Stimulated activated CD4-positive, alpha-beta T cell treated with anti-CD3 and anti-CD28 coated beads, TNF-alpha, amount 100 ng/mL, for 24 hours (primary cell): ENCODE results near the gene PLCXD1.
"Not testable (repeated sequence)": the region's sequence is repeated elsewhere in the genome, so short reads cannot be mapped to it uniquely, and the experiment has no call there.

Experiments
- DNase-seq, 3 experiments: peaks; one replicate each; pipeline ENCODE4 v3.0.0-alpha.2; 2020; ENCODE audit warnings: low read depth in 3 of 3

The PLCXD1 gene

DNA sequence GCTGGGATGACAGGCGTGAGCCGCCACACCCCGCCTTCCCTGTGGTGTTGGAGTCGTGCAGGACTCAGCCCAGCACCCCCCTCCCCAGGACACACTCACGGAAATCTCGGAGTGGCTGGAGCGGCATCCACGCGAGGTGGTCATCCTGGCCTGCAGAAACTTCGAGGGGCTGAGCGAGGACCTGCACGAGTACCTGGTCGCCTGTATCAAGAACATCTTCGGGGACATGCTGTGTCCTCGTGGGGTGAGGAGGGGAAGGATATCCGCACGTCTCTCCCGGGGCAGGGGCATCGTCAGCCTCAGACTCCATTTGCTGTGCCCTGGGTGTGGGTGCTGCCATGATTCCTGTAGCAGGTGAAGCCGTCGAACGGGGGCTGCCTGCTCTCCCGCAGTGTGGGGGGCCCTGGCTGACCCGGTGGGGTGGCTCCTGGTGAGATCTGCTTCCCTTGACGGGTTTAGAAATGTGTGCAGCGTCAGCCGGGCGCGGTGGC lies 10.3 kb downstream of the PLCXD1 start:
- no peak for DNase-seq

DNA sequence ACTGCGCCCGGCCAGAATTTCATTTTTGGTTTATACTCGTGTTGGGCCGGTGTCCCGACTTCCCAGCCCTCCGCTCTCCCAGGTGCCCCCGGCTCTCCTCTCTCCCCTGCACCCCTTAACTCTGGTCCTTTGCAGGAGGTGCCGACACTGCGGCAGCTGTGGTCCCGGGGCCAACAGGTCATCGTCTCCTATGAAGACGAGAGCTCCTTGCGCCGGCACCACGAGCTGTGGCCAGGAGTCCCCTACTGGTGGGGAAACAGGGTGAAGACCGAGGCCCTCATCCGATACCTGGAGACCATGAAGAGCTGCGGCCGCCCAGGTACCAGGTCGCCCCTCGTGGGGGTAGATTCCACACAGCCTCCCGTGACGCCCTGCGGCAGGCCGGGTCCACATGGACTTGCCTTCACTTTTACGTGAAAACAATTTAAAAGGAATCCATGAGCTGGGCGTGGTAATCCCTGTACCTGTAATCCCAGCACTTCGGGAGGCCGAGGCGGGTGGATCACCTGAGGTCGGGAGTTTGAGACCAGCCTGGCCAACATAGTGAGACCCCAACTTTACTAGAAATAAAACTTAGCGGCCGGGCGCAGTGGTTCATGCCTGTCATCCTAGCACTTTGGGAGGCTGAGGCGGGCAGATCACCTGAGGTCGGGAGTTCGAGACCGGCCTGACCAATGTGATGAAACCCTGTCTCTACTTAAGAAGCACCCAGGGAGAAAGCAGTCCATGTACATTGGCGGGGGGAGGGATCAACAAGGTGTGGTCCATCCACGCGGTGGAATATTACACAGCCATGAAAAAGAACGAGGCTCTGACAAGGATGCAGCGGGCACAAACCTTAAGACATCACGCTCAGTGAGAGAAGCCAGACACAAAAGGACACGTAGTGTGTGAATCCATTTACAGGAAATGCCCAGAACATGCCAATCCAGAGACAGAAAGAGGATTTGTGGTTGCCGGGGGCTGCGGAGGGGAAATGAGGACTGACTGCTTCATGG lies 12.0 kb downstream of the PLCXD1 start:
- DNase-seq, result no peak

DNA sequence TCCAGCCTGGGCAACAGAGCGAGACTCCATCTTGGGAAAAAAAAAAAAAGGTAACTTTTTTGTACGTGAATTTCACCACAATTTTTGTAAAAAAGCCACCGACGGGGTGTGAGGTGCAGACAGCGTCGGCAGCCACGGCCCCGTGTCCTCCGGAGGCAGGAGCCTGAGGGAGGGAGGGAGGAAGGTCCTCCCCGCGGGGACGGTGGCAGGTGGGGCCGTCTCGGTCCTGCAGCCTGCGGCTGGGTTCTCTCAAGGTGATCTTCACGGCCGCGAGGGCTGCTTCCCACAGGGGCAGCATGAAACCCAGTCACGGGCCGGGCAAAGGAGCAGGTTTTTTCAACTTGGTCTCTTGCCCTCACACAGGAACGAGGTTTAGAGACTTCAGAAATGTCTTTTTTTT lies 14.0 kb downstream of the PLCXD1 start:
- no peak for DNase-seq

DNA sequence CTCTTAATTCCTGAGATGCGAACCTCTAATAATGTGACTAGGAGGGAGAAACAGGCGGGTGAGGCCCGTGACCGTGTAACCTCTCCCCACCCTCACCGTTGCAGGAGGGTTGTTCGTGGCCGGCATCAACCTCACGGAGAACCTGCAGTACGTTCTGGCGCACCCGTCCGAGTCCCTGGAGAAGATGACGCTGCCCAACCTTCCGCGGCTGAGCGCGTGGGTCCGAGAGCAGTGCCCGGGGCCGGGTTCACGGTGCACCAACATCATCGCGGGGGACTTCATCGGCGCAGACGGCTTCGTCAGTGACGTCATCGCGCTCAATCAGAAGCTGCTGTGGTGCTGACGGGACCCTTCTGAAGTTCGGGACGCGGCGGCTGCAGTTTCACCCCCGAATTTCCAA lies 17.8 kb downstream of the PLCXD1 start:
- no peak for DNase-seq

DNA sequence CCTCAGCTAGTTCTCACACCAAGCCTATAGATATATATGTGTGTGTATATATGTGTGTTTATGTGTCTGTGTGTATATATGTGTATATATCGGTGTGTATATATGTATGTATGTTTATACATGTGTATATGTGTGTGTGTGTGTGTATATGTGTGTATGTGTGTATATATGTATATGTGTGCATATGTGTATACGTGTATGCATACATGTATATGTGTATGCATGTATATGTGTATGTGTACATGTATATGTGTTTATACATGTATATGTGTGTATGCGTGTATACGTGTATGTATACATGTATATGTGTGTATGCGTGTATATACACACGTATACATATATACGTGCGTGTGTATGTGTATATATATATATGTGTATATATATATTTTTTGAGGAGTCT lies 19.2 kb downstream of the PLCXD1 start:
- no peak for DNase-seq

DNA sequence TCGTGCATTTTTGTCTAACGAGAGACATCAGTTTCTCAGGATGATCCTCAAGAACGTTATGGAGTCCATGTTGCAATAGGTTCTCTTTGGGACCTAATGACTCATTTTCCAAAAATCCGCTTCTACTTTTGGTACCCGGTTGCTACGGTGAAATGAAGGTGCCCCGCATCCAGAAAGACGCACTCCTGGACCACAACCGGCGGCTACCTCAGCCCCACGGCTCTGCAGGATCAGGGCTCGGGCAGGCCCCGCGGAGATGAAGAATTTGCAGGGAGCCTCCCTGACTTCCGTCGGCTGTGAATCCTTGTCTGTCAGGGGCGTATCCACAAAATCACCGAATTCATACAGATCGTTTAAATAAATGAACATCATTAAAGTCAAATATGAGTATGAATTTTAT lies 21.8 kb downstream of the PLCXD1 start:
- no peak for DNase-seq

DNA sequence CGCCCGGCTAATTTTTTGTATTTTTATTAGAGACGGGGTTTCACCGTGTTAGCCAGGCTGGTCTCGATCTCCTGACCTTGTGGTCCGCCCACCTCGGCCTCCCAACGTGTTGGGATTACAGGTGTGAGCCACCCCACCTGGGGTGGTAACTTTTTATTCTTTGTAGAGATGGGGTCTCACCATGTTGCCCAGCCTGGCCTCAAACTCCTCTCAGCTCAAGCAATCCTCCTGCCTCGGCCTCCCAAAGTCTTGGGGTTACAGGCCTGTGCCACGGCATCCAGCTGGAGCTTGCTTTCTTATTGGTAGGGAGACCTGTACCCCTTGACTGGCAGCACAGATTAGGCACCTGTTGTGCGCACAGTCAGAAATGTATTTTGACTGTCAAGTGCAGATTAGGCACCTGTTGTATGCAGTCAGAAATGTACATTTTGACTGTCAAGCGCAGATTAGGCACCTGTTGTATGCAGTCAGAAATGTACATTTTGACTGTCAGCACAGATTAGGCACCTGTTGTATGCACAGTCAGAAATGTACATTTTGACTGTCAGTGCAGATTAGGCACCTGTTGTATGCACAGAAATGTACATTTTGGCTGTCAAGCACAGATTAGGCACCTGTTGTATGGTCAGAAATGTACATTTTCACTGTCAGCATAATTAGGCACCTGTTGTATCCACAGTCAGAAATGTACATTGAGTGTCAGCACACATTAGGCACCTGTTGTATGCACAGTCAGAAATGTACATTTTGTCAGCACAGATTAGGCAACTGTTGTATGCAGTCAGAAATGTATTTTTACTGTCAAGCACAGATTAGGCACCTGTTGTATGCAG lies 24.8 kb downstream of the PLCXD1 start:
- not testable (repeated sequence) for DNase-seq

DNA sequence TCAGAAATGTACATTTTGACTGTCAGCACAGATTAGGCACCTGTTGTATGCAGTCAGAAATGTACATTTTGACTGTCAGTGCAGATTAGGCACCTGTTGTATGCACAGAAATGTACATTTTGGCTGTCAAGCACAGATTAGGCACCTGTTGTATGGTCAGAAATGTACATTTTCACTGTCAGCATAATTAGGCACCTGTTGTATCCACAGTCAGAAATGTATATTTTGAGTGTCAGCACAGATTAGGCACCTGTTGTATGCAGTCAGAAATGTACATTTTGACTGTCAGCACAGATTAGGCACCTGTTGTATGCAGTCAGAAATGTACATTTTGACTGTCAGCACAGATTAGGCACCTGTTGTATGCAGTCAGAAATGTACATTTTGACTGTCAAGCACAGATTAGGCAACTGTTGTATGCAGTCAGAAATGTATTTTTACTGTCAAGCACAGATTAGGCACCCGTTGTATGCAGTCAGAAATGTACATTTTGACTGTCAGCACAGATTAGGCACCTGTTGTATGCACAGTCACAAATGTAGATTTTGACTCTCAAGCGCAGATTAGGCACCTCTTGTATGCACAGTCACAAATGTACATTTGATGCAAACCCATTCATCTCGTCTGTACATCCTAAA lies 25.6 kb downstream of the PLCXD1 start:
- not testable (repeated sequence) for DNase-seq

DNA sequence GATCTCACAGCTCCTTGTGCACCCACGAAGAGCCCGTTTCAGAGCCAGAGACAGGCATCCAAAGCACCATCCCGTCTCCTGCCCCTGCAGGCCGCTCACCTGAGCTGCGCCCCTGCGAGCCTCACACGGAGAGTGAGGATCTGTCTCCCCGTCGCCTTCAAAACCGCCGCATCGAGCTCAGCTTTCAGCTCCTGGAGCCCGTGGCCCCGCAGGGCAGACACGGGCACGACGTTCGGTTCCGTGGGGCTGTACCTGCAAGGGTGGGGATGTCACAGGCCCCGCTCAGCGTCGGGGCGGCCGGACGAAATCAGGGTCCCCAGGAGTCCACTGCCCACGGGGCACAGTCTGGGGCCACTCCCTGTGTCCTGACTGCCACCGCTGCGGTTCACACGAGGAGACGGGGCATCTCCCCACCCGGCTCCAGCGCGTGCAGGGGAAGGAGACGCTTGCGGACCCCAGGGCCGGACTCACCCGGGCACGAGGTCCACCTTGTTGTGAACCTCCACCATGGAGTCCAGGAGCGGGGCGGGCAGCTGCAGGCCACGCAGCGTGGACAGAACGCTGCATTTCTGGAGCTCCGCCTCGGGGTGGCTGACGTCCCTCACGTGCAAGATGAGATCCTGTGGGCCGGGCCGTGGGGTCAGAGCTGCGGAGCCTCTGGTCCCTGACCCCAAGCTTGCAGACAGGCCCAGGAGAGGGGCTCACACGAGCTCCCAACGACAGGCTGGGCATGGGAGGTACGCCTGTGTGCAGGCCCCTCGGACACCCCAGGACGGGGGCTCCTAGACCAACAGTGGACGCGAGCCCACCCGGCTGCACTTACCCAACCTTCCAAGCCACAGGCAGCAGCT lies 26.3 kb downstream of the PLCXD1 start:
- DNase-seq, result no peak

DNA sequence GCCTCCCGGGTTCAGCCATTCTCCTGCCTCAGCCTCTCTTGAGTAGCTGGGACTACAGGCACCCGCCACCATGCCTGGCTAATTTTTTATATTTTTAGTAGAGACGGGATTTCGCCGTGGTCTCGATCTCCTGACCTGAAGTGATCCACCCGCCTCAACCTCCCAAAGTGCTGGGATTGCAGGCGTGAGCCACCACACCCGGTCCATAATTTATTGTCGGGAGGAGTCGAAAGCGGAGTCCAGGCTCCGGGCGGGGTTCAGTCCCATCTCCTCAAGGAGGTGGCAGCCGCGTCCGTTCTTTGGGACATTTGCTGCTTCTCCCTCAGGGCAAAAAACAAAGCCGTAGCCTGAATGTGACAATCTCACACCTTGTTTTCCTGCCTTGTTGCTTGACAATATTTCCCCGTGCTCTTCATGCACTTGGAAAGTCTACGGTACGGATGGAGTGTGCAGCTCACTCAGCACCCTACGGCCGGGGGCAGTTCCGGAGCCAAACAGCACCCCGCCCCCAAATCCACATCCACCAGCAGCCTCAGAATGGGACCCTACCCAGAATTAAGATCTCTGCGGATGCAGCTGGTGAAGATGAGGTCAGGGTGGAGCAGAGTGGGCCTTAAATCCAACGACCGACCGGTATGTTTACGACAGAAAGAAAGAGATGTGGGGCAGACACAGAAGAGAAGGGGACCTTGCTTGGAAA lies 27.8 kb downstream of the PLCXD1 start:
- DNase-seq, result no peak

DNA sequence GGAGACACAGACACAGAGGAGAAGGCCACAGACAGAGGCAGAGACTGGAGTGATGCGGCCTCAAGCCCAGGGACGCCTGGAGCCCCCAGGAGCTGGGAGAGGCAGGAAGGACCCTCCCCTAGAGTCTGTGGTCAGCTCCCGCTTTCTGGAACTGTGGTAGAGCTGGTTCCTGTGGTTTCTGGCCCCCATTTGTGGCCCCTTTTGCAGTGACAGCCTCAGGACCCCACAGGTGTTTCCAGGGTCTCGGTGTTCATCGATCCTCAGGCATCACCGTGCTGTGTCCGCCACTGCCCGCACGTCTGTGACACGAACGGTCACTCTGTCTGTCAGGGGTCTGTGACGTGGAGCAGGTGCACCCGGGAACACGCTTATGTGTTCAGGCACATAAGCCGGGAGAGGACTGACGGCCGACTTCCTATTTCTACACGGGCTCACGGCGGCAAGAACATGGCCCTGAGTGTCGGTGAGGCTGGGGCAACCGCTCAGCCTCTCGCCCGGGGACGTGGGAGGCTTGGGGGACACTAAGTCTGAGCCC lies 29.5 kb downstream of the PLCXD1 start:
- DNase-seq, result no peak

DNA sequence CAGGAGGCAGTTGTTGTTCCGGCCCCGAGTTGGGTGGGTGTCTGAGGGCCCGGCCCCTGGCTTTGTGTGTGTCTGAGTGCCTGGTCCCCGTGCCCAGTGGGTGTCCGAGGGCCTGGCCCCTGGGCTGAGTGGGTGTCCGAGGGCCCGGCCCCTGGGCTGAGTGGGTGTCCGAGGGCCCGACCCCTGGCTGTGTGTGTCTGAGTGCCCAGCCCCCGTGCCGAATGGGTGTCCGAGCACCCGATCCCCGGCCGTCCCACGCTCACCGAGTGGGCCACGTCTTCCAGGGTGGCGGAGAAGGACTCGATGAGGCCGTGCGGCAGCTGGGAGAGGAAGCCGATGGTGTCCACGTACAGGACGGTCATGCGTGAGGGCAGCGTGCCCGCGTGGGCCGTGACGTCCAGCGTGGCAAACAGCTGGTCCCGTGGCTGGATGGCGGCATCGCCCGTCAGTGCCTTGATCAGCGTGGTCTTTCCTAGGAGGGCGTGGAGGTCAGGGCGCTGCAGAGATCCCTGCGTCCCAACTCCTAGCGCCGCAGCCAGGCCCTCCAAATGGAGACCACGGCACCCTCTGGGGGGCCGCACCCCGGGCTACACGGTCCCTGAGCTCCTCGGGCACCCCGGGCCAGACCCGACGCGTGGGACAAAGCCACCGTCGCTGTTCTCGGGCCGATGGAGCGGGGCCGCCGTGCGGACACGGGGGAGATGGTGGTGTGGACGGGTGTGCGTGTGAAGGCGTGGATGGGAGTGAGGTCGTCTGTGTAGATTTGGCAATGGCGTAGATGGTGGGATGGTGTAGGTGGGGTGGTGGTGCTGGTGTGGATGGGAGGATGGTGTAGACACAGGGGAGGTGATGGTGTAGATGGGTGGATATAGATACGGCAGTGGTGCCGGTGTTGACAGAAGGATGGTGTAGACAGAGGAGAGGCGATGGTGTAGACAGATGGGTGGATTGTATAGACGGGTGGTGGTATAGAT lies 30.3 kb downstream of the PLCXD1 start:
- DNase-seq, result no peak

DNA sequence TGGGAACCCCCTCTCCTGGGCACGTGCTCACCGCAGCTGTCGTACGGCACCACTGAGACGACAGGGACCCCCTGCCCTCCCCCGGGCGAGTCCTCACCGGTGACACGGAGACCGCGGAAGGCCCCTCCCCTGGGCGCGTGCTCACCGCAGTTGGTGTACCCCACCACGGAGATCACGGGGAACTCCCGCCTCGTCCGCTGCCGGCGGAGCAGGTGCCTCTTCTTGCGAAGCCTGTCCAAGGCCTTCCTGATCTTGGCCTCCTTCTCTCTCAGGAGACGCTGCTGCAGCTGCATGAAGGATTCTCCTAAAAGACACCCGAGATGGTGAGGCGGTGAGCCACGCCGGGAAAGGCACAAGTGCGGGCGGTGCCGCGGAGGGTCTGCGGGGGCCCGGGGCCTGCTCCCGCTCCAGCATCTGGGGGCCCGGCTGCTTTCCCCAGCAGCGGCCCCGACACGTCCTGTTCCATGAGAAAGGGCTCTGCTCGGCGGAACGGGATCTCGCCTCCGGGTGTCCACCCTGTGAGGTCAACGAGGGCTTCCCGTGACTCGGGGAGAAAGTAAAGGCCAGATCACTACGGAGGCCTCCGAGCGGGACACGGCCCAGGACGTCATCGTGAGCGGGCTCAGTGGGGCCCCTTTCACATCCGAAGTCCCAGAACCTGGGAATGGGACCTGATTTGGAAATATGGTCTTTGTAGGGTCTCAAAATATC lies 31.6 kb downstream of the PLCXD1 start:
- DNase-seq, result no peak

DNA sequence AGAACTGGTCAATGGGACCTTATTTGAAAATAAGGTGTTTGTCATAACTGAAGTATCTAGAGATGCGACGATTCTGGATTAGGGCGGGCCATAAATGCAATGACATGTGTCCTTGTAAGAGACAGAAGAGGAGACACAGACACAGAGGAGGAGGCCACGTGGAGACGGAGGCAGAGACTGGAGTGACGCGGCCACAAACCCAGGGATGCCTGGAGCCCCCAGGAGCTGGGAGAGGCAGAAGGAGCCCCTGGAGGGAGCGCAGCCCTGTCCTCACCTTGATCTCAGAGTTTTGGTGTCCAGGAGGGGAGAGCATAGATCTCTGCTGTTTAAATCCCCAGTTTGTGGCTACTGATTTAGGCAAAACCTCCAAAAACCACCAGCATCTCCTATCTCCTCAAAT lies 32.4 kb downstream of the PLCXD1 start:
- DNase-seq, result no peak

DNA sequence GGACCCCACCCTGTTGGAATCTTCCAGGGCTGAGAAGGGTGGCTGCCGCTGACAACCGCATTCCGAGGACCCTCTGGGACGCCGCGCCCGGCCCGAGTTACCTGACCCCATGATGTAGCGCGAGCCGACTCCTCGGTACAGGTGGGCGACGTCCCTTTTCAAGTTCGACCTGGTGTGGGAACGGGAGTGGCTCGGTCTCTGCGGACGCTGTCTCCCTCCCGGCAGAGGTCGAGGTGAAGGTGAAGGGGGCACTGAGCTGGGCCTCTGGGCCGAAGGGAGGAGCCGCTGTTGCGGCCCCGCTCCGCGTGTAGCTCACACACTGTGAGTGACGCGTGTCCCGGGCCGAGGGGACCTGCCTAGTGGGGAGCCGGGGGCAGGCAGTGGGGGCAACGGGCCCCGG lies 32.9 kb downstream of the PLCXD1 start:
- DNase-seq, result no peak

DNA sequence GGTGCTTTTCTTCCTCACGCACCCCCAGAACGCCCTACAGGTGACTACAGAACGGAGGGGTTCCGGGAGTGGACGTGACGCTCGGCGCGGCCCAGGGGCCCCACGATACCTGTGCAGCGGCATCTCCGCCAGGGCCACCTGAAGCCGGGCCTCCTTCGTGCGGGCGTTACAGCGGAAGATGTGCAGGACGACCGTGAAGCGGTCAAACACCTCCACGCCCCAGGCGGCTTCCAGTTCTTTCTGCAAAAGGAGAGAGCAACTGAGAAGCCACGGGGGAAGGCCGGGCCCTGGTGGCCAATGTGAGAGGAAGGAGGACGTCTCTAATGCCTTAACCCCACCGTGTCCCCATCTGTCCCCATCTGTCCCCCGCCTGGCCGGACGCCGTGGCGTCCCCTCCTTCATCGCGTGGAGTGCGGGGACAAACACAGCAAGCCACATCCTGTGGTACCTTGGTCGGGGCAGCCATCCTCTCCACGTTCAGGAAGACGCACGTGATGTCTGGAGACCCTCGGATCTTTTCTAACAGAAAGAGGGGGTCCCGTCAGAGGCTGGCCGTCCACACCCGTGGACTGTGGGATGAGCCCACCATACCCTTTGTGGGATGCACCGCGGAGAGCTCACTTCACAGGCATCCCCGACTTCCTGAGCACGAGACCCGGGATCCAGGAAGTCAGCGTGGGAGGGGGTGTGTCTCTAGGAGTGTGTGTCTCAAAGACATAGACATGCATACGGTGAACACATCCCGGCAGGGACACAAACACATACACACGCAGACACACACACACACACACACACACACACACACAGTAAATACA lies 33.8 kb downstream of the PLCXD1 start:
- no peak for DNase-seq
